GM19455 (cell line): ENCODE results near the gene CEBPB.

Source experiments
- ATAC-seq: cut with Tn5 transposase; IDR thresholded peaks from one replicate; pipeline ENCODE4 v1.9.1; 2021; ENCODE audit not compliant: unreplicated experiment

The CEBPB gene

DNA sequence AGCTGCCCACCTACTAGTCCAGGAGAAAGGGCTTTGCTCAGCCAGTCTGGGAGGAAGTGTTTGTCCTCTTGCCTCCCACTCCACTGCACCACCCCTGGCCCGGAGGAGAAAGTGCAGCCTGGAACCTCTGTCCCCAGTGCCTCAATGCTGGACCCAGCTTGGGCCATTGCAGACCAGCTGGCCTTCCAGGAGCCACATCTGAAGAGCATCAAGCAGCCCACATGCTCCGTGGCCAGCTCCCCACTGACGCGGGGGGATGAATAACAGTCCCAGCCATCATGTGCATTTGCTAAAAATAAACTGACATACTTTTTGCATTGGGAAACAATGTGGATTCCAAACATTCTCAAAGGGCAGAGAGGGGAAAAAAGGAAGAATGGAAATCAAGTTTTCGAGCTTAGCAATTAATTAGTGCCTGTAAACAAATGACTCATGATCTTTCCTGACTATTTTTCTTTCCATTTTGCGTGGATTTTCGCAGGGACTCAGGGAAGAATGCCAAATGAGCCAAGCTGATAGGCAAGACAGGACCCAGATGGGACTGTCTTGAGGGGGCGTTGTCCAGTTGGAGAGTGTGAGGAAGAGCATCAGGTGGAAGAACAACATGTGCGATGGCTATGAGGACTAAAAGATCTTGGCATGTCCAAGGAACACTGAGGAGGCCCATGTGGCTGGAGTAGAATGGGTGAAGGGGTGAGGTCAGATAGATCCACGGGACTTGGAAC is 34.1 kb downstream of the CEBPB start:
- no peak for ATAC-seq

DNA sequence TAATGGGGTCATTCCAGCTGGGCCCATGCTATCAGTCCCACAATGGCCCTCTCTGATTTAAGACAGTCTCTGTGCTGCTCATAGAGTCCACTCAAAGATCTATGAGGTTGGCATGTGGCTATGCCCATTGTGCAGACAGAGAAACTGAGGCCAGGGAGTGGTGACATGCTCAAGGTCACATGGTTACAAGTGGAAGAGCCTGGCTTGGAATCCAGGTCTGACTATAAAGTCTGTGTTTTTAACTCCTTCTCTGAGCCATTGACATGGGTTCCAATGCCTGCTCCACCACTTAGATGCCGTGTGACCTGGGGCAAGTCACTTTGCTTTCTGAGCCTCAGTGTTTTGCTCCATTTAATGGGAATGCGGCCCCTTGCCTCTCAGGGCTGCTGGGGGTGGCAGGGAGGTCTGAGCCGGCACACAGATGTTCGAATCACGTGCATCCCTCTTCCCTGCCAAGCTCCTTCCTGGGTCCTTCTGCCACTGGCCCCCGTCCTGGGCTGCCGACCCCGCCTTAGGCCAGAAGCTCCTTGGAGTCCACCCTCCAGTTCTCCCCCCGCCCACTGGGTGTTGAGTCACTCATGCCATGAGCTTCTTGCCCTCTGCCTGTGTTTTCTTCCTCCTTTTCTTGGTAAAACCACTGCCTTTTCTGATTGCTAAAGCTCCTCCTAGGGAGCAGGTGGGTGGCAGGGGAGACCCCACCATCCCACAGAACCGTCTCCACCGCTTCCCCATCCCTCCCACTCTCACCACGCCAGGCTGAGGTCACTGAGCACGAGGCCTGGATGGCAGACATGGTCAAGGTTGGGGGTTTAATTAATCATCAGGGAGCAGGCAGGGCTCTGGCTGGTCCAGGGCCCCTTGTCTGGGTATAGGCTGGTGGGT is 35.7 kb downstream of the CEBPB start:
- no peak for ATAC-seq

DNA sequence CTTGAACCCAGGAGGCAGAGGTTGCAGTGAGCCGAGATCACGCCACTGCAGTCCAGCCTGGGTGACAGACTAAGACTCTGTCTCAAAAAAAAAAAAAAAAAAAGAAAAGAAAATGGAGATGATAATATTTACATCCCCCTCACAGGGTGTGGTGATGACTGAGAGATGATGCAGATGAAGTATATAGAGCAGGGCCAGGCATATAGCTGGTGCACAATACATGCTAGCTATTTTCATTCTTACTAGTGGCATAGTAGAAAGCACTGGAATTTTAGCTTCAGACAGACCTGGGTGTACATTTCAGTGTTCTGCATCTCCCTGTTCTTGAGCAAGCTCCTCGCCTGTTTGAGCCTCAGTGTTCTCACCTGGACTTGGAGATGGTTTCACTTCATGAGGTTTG is 36.9 kb downstream of the CEBPB start:
- no peak for ATAC-seq

DNA sequence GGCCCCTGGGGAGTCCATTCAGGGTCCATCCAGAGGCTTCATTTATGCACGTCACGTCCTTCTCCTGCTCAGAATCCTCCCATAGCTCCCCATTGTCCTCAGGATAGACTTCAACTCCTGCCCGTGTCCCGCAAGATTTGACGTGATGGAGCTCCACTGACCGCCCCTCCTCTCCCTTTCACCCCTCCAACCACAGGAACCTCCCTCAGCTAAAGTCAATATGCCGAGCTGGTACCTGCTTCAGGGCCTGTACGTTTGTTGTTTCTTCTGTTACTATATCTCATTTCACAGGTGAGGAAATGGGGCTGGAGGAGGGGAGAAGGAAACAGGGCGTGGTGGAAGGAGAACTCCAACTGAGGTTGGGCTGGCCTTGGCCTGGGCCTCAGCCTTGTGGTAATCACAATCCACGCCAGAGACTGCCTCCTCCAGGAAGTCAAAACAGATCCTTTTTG is 38.6 kb downstream of the CEBPB start:
- ATAC-seq, result no peak

DNA sequence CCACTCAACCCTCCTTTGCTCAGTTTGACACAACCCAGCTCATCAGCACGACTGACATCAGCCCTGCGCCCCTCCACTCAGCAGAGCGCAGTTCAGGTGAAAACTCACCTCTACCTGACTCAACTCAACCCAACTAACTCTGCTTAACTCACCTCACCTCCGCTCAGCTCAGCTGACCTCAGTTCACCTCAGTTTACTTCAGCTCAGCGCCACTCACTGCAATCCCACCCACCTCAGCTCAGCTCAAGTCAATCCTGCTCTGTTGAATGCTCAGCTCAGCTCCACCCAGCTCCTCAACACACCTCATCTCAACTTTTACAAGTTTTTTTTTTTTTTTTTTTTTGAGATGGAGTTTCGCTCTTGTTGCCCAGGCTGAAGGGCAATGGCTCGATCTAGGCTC is 39.6 kb downstream of the CEBPB start:
- ATAC-seq, result no peak

DNA sequence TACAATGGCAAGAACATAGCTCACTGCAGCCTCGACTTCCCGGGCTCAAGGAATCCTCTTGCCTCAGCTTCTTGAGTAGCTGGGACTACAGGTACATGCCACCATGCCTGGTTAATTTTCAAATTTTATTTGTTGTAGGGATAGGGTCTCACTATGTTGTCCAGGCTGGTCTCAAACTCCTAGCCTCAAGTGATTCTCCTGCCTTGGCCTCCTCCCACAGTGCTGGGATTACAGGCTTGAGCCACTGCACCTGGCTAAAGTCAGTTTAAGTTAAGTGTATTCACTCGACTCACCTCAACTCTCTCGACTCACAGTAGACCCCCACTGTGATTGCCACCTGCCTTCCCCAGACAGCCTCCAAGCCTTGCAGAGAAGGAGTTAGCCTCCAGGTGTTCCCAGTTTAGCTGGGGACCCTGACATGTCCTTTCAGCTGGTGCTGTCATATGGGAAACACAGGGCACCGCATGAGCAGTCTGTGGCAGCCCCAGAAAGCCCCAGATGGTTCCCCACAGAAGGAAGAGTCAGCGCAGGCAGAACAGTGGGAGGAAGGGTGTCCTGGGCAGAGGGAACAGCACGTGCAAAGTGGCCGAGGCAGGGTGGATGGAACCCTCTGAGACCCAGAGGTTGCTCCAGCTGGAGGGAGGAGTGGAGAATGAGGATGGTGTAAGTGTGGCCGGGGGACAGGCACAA is 40.4 kb downstream of the CEBPB start:
- no peak for ATAC-seq

DNA sequence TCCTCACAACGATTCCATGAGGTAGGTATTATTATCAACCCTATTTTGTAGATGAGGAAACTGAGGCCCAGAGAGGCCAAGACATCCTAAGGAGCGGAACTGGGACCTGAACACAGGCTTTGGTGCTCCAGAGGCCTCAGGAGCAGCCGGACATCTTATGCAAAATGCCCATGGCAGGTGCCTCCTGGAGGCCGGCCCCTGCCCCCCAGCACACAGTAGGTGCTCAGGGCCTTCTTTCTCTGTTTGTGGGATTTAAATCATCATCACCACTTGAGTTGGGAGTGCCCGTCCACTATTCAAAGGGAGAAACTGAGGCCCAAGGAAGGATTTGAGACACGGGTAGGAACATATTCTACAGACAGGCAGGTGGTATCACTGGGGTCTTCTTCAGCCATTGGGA is 41.2 kb downstream of the CEBPB start:
- no peak for ATAC-seq

DNA sequence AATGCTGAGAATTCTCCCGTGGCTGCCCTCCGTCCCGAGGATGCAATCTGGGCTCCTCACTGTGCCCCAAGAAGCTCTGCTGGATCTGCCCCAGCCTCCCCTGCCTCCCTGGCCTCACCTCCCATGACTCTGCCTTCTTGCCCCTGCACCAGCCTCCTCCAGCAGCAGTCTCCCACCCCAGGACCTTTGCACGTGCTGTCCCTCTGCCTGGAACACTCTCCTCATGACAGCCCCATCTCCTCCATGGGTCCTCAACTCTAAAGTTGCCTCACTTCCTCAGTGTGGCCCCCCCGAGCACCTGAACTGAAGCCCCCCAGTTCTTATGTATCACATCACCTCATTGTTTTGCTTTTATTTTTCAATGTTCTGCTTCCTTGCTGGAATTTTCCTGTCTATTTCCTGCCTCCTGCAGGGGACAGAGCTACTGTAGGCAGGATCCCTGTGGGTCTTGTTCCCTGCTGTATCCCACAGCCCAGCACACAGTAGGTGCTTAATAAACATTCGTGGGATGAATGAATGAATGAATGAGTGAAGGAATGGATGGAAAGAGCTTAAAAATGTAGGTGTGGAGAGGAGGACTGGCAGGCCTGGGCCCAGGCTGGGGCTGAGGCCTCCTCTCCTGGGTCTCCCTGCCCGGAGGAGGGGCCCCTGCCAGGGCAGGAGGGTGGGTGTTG is 42.2 kb downstream of the CEBPB start:
- no peak for ATAC-seq

DNA sequence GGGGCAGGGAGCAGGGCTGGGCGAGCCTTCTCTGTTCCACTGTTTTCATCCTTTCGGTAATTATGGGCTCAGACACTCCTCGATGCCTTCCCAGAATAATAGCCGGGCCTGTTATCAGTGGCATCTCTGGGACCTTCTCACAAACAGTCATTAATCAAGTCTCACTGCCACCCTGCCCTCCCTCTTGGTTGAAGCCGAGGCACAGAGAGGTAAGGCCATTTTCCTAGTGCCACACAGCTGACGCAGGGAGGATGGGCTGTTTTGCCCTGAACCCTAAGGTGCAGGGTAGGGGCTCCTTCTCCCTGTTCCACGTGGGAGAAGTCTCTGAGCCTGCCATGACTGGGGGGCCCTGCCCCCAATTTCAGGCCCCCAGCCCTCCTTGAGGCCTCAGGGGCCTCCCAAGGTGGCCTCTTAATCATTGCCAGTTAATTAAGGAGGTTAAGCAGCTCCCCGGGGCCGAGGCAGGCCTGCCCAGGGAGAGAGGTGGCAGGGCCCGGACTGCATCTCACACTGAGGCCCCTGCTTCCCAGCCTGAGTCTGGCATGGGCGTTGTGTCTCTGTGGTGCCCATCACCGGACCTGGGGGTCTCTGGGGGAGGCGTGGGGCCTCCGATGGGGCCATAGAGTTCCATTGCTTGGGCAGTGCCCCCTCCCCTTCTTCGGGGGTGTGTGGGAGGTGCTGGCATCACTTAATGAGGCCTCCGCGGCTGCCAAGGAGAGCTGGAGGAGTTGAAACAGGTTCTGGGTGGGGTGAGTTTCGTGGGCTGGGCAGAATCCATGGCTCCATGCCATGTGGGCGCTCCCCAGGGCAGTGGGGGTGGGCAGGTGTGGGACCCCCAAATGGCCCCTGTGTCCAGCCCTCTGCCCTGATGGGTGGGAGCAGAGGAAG is 42.9 kb downstream of the CEBPB start:
- no peak for ATAC-seq

DNA sequence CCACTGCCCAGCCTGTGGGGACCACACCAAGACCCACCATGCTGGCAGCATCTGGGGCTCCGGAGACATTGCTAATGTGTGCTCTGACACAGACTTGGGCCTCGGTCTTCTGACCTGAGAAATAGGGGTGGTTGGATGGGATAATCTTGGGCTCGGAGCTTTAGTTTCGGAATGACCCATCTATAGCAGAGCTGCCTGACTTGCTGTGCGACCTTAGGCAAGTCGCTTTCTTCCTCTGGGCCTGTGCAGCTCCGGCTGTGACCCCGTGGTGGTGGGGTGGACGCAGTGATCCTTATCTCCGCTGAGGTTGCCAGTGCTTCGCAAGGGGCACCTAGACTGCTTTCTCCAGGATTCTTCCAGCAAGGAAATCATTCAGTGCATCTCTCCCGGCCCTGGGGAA is 43.7 kb downstream of the CEBPB start:
- ATAC-seq, result no peak

DNA sequence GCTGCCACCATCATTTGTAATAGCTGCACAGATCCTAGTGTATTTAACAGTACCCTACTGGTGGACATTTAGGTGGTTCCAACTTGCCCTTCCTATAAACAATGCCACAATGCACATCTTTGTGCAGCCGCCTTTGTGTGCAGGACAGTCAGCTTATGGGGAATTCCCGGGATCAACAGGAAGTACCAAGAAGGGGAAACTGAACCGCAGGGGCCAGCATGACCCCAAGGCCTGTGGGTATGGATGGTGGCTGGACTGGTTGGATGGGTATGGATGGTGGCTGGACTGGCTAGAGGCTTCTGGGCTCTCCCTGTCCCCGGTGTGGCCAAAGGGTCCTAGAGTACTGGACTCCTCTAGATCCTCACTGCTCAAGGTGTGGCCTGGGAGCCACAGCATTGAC is 46.7 kb downstream of the CEBPB start:
- no peak for ATAC-seq

DNA sequence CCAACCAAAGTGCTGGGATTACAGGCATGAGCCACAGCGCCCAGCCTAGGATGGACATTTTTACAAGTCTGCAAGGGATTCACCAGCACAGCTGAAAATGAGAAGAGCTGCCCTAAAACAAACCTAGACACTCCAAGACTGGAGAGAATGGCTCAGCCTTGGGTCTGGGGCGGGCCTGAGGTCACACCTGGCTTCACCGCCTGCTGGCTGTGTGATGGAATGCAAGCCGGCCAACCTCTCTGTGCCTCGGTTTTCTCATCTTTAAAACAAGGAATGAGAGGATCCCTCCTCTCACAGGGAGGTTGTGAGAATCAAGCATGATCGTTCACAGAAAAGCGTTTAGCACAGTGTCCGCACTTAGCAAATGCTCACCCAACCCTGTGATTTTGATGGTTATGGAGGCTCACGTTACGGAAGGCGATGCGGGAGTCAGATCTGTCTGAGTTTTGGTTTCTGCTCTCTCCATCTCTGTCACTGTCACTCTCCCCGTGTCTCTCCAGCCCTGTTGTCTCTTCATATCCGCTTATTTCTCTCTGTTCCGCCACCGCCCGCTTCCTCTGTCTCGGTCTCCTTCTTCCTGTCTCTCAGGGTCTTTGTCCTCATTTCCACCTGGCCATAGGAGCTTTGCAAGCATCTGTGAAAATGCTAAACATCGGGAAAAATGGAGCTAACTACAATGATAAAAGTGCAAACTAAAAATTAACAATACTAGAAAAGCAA is 47.6 kb downstream of the CEBPB start:
- ATAC-seq, result no peak

DNA sequence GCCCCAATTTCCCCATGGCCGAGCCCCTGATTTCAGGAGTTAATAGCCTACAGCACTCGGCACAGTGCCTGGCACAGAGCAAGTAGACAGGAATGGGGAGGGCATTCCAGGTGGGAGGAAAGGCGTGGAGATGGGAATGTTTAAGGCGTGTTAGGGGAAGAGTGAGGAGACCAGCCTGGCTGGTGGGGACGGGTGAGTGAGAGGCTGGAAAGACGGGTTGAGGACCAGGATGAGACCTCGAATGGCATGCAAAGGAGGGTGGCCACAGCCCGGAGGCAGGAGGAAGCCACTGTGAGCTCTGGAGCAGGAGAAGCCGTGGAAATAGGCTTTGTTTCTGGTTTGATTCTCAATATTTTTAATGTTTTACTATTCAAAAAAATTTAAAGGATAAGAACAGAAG is 49.5 kb downstream of the CEBPB start:
- no peak for ATAC-seq

DNA sequence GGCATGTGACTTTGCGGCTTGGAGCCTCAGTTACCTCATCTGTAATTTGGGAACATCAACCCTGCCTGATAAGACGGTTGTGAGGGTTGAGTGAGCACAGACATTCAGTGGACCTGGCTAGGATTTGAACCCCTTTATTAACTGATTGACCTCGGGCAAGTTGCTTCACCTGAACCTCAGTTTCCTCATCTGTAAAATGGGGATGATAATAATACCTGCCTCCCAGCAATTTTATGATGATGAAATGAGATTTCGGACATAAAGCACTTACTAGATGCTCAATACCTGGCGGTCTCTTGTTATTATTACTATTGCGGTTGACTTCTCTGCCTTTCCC is 51.5 kb downstream of the CEBPB start:
- ATAC-seq, result no peak
